Kidney glomerular epithelial cell (primary cell): ENCODE data around the gene SEC31B.
A peak's percentile ranks its signal among the peaks of the same experiment; 100 is the strongest.

Experiments
- DNase-seq: peaks from one replicate; lab custom pipeline; 2025; lab: John Stamatoyannopoulos, UW

The SEC31B gene

GRCh38 chr10:100529475-100530298 is 10.0 kb upstream of the SEC31B start, which contains the start of gene NDUFB8:
TSS of gene NDUFB8 (minus strand) at chr10:100529871. CDS start at chr10:100529851, 20 bp downstream.
- peak; percentile 70 for DNase-seq

- no peak for DNase-seq
Measured at GRCh38 chr10:100528921-100529474, 9.3 kb upstream of the SEC31B start.

- DNase-seq: no peak
Measured at GRCh38 chr10:100528123-100528886, 8.6 kb upstream of the SEC31B start.

GRCh38 chr10:100524638-100525037 is 5.0 kb upstream of the SEC31B start:
- DNase-seq: no peak

- no peak for DNase-seq
Measured at GRCh38 chr10:100524206-100524605, 4.5 kb upstream of the SEC31B start.

GRCh38 chr10:100522945-100523344 is 3.3 kb upstream of the SEC31B start:
- no peak for DNase-seq

- DNase-seq: no peak
Measured at GRCh38 chr10:100522107-100522801, 2.6 kb upstream of the SEC31B start.

- DNase-seq: no peak
Measured at GRCh38 chr10:100520811-100521210, 1.1 kb upstream of the SEC31B start.

GRCh38 chr10:100518761-100519241 is 860 bp downstream of the SEC31B start:
- DNase-seq: peak; percentile 37

- DNase-seq: no peak
Measured at GRCh38 chr10:100516847-100517246, 2.8 kb downstream of the SEC31B start.

- DNase-seq: no peak
Measured at GRCh38 chr10:100515612-100516011, 4.0 kb downstream of the SEC31B start.

GRCh38 chr10:100510533-100511308 is 8.9 kb downstream of the SEC31B start:
- DNase-seq: no peak

GRCh38 chr10:100509241-100509840 is 10.3 kb downstream of the SEC31B start:
- no peak for DNase-seq

- peak; percentile 57 for DNase-seq
Measured at GRCh38 chr10:100508691-100509150, 10.9 kb downstream of the SEC31B start.

- no peak for DNase-seq
Measured at GRCh38 chr10:100508266-100508665, 11.4 kb downstream of the SEC31B start.

GRCh38 chr10:100507357-100507732 is 12.3 kb downstream of the SEC31B start:
- DNase-seq: no peak

GRCh38 chr10:100506596-100507356 is 12.9 kb downstream of the SEC31B start:
- peak; percentile 70 for DNase-seq

GRCh38 chr10:100505164-100505563 is 14.5 kb downstream of the SEC31B start:
- no peak for DNase-seq

- DNase-seq: peak; percentile 44
Measured at GRCh38 chr10:100504096-100504495, 15.6 kb downstream of the SEC31B start.

GRCh38 chr10:100502926-100503494 is 16.7 kb downstream of the SEC31B start:
- no peak for DNase-seq
